ENCODE results near the gene ADAMTS6. TPM values are rescaled to one million over a fixed set of nuclear protein-coding genes. Genes with fewer than 3 reads are reported as not detected.
A peak's percentile ranks its signal among the peaks of the same experiment; 100 is the strongest.
"Not testable (repeated sequence)": the region's sequence is repeated elsewhere in the genome, so short reads cannot be mapped to it uniquely, and the experiment has no call there.

Gene ADAMTS6
- total RNA-seq, 1 donor from 2014 or later, result 2.7 TPM

DNA sequence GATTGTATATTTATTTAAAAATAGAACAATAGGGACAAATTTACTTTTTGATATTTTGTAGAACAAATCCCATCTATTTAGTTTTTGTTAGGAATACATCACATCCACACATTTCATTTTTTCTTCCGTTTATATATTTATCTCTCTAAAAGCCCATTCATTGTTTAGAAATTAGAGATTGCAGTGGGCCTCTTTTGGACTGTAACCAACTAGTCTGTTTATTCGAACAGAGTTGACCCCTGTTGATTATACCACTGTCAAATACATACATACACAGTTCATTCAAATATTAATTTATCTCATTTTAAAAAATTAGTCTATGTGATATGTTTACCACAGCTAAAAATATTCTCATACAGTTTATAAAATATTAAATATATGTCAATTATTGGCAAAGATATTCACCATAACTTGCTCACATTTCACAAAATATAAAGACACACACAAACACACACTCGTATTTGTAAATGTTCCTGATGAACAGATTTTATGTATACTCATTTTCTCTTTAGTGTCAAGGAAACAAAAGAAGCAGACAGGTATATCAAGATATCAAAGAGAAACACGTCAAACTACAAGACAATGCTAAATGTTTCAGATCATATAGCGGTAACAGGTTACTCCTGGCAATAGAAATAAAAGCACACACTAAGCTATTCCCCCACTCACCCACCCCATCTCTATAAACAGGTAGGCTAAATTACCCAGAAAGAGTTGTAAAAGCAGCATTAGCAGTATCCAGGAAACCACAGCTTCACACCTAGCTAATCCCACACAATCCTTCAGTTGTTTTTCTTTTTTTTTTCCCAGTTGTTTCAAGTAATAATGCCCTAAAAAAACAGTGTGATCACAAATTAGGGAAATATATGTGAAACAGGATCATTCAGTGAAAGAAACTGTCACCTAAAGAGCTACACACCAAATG is 283.9 kb downstream of the ADAMTS6 start:
- DNase-seq (ENCODE audit: low read depth), result peak; percentile 53

GRCh38 chr5:65194871-65195270 is 286.8 kb downstream of the ADAMTS6 start:
- no peak for DNase-seq (ENCODE audit: low read depth)

DNA sequence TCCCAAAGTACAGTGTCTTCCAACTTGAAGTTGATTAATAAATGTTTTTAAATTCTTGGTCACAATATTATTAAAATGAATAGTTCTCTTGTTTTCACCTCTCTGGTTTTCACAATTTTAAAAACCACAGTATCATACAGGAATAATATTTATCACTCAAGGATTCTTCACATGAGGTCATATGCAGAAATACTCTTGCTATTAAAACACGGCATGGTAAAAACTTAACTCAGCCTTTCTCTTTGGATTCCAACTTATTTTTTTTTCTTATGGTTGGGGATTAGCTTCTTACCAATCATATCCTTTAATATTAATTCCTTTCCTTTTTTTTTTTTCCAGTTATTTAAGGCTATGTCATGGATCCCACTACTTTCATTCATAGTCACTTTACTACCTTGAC is 289.4 kb downstream of the ADAMTS6 start:
- no peak for DNase-seq (ENCODE audit: low read depth)

- no peak for DNase-seq (ENCODE audit: low read depth)
Measured at GRCh38 chr5:65191554-65192135, 290.1 kb downstream of the ADAMTS6 start.

- DNase-seq (ENCODE audit: low read depth), result peak; percentile 72
Measured at GRCh38 chr5:65190328-65191053, 291.2 kb downstream of the ADAMTS6 start.

GRCh38 chr5:65186646-65187227 is 295.0 kb downstream of the ADAMTS6 start:
- peak; percentile 22 for DNase-seq (ENCODE audit: low read depth)

GRCh38 chr5:65185468-65185867 is 296.3 kb downstream of the ADAMTS6 start:
- no peak for DNase-seq (ENCODE audit: low read depth)

GRCh38 chr5:65184780-65185179 is 296.9 kb downstream of the ADAMTS6 start:
- no peak for DNase-seq (ENCODE audit: low read depth)

DNA sequence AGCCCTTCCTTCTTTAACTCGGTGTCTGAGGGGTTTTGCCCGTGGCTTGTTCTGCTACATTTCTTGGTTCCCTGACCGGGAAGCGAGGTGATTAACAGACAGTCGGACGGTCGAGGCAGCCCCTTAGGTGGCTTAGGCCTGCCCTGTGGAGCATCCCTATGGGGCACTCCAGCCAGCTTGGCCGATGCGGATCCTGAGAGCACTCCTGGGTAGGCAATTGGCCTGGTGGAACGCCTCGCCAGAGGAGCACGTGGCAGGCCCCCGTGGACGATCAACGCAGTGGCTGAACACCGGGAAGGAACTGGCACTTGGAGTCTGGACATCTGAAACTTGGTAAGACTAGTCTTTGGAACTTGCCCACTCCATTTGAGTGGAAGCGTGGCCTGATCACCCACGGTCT is 307.5 kb downstream of the ADAMTS6 start:
- DNase-seq (ENCODE audit: low read depth), result not testable (repeated sequence)

DNA sequence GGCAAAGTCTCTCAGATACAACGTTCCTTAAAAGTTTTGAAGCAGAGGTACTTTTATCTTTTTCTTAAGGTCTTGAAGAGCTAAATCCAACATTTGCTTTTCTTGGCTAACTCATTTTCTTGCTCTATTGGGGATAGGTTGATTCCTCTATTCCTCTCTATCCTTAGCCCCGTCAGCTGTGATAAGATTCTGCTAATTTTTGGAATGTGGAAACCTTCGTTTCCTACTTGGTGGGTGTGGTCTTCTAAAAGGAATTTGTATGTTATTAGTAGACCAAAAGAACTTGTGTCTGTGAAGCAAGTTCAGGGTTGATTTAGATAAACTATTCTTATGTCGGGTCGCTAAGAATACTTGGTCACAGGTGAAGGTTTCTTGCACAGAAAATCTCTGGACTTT is 308.6 kb downstream of the ADAMTS6 start:
- no peak for DNase-seq (ENCODE audit: low read depth)

GRCh38 chr5:65172486-65173129 is 309.1 kb downstream of the ADAMTS6 start:
- DNase-seq (ENCODE audit: low read depth), result peak; percentile 87

DNA sequence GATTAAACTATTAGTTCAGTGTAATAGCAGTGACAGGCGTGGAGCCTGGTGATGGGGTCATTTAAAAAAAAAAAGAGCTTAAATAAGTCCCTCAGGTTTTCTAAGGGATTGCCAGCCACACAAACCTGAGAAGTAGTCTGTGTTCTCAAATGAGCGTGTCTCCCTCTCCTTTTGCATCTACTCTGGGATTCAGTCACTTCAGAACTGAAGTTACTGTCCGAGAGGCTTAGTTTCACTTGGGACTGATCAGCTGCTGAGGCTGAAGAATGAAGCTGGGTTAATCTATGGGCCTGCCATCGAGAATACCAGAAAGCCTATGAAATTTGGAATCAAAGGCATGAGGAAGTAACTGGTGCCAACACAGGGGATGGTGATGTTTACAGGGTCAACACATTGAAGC is 310.1 kb downstream of the ADAMTS6 start:
- DNase-seq (ENCODE audit: low read depth), result no peak

- peak; percentile 78 for DNase-seq (ENCODE audit: low read depth)
Measured at GRCh38 chr5:65163698-65164097, 318.0 kb downstream of the ADAMTS6 start.

GRCh38 chr5:65161655-65162054 is 320.1 kb downstream of the ADAMTS6 start:
- DNase-seq (ENCODE audit: low read depth), result peak; percentile 46

DNA sequence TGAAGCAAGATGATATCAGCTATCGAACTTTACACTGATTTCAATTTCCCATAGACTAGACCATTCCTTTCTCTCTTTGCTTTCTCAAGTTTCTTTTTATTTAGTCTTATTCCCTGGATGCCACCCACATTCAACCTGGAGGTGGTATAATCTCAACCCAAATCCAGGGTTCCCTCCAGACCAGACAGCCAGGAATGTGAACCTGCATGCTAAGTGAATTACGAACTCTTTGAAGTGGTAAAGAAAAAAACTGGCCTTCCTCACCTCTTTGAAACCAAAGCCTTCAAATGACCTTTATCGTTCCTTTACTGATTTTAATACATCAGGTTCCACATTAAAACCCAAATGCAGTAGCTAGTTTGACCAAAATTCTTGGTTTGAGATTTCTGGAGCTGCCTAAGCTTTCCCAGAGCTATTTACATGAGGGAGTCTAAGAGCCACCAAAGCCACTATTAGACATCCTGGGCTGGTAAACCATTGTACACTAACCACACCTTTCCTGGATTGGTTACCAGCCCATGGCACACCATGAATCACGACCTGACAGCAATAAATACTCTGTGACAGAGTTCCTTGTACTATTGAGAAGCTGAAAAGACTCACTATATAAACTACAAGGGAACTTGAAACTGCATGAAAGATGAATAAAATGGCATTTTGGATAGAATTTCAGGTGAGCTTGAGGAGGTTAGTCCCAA is 323.7 kb downstream of the ADAMTS6 start:
- DNase-seq (ENCODE audit: low read depth), result peak; percentile 82

DNA sequence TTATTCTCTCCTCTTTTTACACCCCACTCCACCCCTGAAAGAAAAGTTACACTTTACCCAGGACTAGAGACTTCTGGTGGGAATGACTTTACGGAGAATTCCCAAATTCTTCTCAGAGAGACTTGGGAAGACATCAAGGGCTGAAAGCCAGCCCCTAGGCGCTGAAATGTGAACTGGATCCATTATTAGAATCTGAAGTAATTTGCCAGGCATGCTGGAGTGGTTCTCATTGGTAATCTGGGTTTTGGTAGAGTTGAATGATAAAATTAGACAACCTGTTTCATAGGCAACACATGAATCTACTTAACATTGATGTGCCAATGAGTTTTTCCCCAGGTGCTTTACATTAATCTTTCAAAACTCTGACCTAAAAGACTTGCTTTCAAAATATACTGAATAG is 324.8 kb downstream of the ADAMTS6 start:
- DNase-seq (ENCODE audit: low read depth), result no peak

- peak; percentile 42 for DNase-seq (ENCODE audit: low read depth)
Measured at GRCh38 chr5:65152131-65152530, 329.6 kb downstream of the ADAMTS6 start.

DNA sequence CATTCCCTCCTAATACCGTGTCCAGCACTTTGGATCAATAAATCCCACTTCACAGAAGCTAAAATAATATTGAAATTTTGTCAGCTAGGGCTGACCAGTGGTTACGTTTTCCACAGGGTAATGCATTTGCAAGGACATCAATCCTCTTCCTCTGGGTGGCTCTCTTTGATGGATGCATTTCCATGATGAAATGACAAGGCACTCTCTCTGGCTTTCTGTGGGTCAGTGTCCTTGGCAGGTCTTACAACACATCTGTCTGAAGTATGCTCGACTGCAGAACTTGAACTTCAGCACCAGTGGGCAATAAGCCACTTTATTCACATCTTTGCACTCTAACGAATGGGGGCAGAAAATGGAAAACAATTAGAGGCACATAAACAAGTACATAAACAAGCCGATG is 330.1 kb downstream of the ADAMTS6 start:
- no peak for DNase-seq (ENCODE audit: low read depth)

- DNase-seq (ENCODE audit: low read depth), result no peak
Measured at GRCh38 chr5:65150599-65151304, 331.0 kb downstream of the ADAMTS6 start.

DNA sequence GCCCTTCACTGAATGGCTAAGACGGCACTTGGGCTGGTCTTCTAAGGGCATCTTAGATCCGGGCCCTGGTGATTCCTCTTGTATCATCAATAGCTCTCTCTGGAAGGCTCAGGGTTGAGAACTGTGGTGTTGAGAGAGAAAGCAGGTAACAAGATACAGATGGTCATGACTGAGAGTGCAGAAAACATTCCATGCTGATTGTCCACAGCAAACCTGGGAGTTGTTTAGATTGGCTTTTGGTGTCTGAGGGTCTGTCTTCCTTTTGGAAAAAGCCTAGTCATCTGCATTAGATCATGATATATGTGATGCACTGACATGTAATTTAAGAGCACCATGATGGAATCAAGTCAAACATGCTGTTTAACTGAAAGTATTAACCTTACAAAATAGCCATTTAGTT is 331.9 kb downstream of the ADAMTS6 start:
- DNase-seq (ENCODE audit: low read depth), result no peak

Measured in renal cortical epithelial cell (primary cell).